ENCODE data around the gene RAMP2.
"Not testable (repeated sequence)": the region's sequence is repeated elsewhere in the genome, so short reads cannot be mapped to it uniquely, and the experiment has no call there.

The RAMP2 gene, protein sequence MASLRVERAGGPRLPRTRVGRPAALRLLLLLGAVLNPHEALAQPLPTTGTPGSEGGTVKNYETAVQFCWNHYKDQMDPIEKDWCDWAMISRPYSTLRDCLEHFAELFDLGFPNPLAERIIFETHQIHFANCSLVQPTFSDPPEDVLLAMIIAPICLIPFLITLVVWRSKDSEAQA
- 0 reads per million in 4 experiments for total RNA-seq

DNA sequence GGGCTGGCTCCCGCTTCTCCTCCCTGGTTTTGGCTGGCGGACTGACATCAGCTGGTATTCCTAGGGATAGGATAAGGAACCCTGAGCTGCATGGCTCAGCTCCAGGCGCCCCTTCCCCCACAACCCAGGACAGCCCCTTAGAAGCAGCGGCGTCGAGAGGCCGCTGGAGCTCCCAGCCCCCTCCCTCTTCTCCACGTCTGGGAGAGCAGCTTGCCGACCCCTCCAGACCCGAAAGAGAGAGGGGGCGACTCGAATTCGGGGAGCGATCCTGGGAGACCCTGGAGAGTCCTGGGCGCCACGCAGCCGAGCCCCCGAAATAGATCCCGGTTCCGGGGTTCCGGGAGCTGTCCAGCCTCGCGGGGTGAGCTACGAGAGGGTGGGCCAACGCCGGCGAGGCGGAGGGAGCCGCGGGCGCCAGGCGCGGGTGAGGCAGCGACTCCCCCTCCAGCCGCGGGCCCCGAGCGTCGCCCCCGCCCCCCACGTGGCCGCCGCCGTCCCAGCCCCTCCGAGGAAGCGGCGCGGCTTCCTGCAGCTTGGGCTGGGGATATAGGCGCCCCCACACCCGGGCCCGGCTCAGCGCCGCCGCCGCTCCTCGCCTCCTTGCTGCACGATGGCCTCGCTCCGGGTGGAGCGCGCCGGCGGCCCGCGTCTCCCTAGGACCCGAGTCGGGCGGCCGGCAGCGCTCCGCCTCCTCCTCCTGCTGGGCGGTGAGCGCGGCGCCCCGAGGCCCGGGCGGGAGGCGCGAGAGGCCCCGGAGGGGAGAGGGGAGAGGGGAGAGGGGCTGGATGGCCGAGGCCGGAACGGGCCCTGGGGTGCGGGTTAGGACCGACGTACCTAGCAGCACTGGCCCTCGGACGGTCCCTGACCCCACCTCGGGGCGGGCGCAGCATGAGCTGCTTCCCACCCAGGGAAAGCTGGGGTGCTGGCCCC is at the start of gene RAMP2:
TSS of gene RAMP2 (plus strand) at position 576 of the 930 bp plus-strand sequence. CDS start at position 611, 35 bp downstream.
- DNase-seq, result no peak

DNA sequence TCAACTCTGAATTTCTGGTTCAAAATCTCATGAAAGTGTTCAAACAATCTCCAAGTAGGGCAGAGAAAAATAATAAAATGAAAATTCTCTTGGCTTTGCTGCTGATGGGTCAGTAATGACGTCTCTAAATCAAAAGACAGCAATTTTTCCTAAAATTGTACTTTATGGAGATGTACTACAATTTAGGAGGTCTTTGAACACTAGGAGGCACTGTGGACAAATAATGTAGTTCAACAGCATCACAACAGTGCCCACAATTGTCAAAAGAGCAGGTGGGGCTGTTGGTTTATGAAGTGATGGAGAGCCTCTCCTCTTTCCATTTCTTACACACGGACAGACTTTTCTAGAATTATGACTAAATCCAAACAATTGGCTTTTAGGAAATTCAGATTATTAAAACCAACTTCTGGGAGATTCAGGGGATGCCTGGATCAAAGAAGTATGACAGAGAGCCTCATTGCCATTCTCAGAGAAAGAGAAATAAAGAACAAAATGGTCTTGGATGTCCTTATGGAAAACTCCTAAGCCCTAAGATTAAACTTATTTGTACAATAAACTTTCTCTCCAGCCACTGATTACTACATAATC is 39.9 kb upstream of the RAMP2 start:
- DNase-seq, result peak; percentile 2

DNA sequence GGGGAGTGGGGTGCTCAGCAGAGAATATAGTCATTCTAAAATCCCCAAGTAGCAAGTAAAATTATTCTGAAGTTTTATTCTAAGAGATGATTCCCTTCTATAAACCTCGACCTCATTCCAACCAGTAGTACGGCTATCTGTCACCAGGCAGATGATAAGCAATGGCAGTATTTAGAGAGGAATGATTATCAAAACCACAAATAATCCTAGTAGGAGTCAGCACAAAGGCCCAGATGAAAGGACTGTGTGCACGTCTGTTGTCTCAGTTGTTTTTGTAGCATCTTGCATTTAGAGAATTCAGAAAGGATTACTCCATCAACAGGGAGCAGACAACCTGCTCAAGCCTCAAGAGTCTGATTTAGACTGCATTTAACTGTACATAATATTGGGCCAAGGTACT is 37.4 kb upstream of the RAMP2 start:
- DNase-seq, result no peak

DNA sequence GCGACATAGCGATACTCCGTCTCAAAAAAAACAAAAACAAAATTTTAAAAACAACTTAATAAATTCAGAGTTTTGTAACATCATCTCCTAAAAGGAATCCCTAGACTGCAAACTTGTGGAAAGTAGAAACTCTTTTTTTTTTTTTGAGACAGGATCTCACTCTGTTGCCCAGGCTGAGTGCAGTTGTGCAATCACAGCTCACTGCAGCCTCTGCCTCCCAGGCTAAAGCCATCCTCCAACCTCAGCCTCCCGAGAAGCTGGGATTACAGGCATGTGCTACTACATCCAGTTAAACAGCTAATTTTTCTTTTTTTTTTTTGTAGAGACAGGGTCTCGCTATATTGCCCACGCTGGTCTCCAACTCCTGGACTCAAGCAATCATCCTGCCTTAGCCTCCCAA is 35.9 kb upstream of the RAMP2 start:
- DNase-seq, result no peak

DNA sequence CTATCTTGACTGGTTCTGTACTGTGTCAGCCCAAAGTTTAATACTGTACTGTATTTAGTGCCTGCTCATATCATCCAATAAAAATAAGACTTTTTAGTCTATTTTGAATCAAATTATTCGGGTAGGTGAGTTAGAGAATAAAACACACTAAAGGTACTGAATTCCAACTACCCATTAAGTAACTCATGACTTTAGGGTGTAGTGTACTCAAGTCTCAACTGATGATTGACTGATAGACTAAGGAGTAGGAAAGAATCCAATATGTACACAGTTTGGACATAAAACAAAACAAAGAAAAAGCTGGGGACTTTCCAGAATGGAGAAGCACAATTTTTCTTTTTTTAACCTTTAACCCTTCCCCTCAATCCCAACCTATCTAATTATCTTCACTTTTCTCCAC is 20.3 kb upstream of the RAMP2 start:
- no peak for DNase-seq

DNA sequence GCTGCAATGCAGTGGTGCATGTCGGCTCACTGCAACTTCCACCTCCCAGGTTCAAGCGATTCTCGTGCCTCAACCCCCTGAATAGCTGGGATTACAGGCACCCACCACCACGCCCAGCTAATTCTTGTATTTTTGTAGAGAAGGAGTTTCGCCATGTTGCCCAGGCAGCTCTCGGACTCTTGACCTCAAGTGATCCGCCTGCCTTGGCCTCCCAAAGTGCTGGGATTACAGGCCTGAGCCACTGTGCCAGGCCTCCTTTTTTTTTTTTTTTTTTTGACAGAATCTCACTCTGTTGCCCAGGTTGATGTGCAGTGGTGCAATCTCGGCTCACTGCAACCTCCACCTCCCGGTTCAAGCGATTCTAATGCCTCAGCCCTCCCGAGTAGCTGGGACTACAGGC is 18.1 kb upstream of the RAMP2 start:
- DNase-seq, result not testable (repeated sequence)

DNA sequence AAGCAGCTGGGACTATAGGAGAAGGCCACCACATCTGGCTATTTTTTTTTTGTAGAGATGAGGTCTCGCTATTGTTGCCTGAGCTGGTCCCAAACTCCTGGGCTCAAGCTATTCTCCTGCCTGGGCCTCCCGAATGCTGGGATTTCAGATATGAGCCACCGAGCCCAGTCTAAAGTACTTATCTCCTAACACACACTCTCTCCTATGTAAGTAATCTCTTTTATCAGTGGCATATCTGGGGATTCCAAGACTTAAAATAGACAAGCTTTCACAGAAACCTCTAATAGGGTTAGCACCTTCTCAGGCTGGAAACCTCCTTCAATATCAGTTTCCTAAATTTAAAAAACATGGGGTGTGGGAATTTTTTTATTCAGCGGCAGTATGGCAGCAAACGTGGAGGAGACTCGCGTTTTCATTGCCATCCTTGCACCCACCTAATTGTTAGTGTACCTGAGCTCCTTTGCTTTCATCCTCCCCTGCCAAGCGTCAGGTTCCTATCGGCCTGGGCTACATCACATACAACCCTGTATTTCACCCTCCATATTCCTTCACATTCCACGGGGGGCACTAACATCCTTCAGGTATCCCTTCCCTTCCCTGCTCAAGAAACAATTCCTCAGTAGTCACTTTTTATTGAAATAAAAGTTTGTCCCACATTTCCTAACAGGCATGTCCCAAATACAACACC is 17.3 kb upstream of the RAMP2 start:
- DNase-seq, result no peak

DNA sequence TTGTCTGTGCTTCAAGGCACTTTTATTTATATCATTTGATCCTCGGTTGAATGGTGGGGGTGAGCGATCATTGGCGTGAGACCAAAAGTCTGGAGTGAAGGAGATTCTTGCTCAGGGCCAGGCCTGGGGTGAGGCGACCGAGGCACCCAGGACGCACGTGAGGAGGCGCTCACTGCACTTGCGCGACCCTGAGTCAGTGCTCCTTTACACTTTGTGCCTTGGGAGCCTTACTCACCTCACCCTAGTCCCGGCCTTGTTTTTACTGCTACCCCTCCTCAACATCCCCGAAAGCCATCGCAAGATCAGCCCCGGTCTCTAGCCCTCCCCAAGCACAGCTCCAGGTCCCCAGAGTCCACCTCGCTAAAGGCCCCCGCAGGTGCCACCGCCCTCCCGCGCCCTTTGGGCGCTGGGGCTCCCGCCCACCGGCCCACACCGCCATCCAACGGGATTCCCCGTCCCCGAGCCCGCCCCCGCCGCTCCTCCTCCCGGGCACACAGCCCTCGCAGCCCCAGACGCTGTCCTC is 16.7 kb upstream of the RAMP2 start:
- DNase-seq, result peak; percentile 71

DNA sequence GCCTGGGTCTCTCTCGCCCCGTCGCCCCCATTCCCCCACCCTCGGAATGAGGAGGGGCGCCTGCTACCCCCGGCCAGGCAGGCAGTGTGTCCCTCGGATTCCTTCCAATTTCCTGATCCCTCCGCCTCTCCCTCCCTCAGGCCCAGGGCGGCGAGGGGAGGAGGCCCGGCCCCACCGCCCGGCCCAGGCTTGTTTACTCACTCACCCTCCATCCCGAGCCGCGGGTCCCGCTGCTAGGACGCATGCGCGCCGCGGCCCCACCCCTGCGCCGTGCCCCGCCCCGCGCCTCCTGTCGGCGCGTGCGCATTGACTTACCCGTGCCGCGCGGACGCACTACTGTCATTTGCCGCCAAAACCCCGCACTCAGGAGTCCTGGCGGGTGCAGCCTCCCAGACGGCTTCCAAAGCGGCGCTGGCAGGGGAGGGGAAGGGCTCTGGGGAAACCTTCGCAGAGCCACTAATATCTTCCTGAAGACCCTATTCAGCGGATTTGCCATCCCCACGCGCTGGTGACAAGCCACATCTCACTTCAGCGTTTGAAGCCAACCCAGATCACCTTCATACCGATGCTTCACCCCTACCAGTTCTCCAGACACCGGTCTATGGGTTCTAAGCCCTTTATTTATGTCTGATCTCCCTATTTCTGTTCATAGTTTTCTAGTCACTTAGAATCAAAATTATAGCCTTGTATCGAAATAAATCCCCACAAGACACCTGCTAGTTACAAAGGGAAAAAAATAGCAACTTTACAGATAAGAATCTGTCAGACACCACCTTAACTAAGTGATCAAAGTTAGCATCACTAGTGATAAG is 16.0 kb upstream of the RAMP2 start, which contains the start of gene EZH1:
TSS of gene EZH1 (minus strand) at position 235 of the 812 bp plus-strand sequence. CDS start 16,099 bp downstream, outside the sequence.
- DNase-seq, result peak; percentile 91

DNA sequence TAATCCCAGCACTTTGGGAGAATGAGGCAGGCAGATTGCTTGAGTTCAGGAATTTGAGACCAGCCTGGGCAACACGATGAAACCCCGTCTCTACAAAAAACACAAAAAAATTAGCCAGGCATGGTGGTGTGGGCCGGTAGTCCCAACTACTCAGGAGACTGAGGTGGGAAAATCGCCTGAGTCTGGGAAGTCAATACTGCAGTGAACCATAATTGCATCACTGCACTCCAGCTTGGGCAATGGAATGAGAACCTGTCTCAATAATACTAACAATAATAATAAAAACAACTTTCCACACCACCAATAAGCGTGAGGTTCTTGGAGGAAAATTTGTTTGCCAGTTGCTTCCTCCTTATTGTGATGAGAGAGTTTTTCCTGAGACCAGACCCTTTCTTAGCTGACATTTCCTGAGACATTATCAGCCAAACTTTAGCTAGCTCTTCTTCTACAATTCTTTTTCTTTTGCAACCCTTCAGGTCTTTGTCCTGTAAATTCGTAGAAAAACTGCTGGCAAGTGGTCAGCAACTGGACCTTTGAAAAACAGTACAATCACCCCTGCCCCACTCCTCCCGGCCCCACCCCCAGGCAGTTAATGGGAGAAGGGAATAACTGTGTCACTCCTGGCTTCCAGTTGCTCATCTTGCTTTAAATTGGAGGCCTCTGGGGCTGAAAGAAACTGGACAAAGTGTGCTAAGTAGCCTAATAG is 12.7 kb upstream of the RAMP2 start:
- DNase-seq, result no peak

DNA sequence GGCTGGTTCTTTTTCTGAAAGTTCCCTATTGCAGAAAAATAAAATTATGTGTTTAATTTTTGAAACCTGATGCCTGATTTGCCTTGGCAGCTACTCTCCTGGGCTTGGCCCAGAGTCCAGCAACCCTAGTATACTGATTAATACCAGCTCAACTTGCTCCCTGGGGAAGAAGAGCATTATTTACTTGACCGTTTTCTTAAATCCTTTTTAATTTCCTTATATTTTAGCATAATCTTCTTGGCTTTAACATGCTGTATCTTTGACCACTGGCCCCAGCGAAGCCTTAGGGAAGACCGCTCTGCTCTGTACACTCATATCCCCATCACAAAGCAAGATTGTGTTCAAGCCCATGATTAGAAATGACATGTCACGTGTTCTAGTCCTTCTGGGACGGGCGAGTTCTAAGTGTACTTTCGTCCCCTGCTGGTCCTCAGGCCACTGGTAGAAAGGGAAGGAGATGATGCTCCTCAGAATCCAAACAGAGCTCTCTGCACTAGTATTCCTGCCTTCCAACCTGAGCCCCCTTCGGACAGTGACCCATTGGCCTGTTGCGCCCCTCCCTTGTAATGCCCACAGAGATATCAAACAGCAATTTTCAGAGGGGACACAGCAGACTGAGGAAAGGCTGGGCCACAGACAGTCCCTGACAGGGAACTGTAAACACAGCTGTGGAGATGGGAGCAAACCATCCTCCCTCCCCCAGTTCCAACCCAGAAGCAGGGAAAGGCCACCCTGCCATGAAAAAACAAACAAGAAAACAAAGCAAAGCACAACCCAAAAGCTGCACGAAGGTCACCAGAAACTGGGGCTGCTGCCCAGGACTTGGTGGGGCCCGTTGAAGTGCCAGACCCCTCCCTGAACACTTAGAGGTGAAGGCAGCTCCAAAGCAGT is 11.9 kb upstream of the RAMP2 start:
- no peak for DNase-seq

DNA sequence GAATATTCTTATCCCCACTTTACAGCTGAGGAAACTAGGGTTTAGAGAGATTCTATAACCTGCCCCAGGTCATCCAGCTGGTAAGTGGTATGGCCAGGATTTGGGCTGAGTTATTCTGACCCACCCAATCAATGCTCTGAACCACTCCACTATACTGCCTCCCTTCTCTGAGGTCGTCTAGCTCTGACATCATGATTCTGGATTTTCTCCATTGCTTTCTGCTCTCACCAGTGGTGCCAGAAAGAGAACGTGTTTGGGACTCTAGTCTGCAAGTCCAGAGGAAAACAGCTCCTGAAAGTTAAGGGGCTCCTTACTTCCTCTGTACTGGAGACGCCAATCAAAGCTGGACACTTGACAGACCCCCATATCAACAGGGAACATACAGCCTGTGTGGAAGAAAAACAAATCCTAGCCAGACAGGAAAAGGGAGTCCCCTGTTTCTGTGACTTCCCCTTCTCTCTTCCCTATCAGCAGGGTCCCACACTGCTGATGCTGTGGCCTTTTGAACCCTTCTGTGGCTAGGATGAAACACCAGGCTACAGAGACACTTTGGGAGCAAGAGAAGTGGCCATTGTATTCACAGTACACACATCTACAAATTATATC is 10.2 kb upstream of the RAMP2 start:
- no peak for DNase-seq

DNA sequence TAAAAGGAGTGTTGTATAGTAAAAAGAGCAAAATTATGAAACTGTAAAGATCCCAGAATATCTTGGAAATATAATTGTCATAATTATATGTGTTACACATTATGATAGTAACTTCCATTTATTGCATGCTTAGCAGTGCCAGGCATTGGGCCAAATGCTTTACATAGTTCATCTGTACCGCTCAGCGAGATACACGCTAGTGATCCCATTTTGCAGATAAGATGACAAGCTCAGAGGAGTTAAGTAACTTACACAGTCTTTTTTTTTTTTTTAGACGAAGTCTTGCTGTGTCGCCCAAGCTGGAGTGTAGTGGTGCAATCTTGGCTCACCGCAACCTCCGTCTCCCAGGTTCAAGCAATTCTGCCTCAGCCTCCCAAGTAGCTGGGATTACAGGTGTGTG is 9.4 kb upstream of the RAMP2 start:
- no peak for DNase-seq

DNA sequence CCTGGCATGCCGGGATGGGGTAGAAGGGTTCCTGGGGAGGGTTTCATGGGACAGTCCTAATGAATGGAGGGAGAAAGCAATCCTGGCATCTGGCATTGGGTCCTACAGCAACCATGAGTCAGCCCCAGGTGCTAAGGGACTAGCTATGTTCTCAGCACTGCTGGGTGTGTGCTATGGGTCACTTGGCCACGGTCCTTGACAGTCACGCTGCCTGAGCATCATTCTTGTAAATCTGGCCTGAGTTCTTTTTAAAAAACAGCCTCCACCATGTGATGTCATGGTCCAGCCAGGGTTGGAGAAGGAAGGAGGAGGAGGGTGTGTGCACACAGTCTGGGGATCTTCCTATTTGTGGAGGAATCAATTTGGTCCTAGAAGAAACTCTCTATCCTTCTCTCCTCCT is 6.2 kb upstream of the RAMP2 start:
- DNase-seq, result no peak

DNA sequence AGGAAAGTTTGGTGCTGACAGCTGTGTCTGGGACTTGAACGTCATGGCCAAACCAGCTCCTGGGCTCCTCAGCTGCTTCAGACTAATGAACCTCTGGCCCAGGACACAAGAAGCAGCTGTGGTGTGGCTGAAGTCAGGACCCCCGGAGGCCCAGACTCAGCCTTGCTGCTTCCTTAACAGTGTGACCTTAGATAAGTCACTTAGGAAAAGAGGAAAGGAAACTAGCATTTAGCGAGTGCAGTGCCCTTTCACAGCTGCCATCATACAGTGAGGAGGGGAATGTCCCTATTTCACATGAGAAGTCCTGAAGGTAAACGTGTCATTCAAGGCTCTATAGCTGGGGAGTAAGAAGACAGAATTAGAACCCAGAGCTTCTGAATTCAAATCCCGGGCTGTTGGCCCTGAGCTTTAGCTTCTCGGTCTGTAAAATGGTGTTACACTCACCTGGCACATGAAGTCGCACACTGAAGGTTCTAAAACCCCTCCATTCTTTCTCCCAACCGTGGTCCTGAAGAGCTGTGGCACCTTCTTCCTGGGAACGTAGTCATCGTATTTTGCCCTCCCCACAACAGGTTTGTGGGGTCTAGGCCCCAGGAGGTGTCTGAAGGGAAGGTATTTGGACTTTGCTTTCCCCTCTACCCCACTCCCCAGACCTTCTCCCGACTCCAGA is 910 bp upstream of the RAMP2 start:
- DNase-seq, result no peak

DNA sequence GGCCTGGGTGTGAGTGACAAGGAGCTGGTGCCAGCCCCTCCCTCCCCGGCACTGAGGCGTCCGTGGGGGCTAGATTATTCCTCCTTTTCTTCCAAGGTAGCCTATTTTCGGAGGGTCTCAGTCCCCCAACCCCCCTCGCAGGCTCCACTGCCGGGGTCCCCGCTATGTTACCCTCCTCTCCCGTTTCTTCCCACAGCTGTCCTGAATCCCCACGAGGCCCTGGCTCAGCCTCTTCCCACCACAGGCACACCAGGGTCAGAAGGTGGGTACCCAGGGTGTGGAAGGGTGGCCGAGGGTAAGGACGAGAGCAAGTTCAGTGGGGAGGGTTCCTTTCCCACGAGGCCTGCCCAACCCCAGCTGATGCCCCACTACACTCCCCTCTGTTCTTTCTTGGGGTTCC is 611 bp downstream of the RAMP2 start:
- no peak for DNase-seq

DNA sequence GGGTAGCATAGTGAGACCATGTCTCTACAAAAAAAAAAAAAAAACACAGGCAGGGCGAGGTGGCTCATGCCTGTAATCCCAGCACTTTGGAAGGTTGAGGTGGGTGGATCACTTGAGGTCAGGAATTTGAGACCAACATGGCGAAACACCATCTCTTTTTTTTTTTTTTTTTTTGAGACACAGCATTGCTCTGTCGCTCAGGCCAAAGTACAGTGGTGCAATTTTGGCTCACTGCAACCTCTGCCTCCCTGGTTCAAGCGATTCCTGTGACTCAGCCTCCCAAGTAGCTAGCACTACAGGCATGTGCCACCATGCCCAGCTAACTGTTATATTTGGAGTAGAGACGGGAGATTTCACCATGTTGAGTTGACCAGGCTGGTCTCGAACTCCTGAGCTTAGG is 5.1 kb downstream of the RAMP2 start:
- DNase-seq, result no peak

DNA sequence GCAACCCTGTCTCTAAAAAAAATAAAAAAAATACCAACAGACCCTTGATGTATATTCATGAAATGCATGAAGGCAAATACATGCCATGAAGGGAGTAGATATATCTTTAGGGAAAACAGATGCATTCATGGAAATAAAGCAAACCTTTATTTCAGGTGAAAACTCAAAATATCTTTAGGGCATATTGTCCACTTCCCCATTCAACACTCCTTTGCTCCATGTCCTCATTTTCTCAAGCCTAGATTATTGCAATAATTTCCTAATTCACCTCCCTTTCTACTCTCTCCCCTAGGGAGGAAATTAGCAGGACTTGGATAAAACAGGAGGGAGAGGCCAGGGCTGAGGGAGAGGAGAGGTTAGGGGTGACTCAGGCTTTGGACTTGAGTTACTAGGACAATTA is 6.5 kb downstream of the RAMP2 start:
- DNase-seq, result no peak

DNA sequence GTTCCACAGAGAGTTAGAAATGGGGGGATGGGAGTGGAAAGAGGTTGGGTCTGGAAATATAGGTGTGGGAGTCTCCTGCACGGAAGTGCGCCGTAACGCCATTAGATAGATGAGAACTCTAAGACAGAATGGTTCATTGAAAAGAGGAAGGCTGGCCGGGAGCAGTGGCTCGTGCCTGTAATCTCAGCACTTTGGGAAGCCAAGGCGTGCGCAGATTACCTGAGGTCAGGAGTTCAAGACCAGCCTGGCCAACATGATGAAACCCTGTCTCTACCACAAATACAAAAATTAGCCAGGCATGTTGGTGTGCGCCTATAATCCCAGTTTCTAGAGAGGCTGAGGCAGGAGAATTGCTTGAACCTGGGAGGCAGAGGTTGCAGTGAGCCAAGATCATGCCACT is 7.0 kb downstream of the RAMP2 start:
- not testable (repeated sequence) for DNase-seq

Measured in effector CD8-positive, alpha-beta T cell (primary cell).